T-helper 17 cell (primary cell): ENCODE data around the gene C16orf95. TPM values are rescaled to one million over a fixed set of nuclear protein-coding genes. Genes with fewer than 3 reads are reported as not detected.
A peak's percentile ranks its signal among the peaks of the same experiment; 100 is the strongest.

ENCODE experiments used
- ATAC-seq: fragments of 150-1000 bp; cut with Tn5 transposase; 2 replicates; pipeline ENCODE4 v1.10.0; 2021; ENCODE audit warnings: mild to moderate bottlenecking, moderate library complexity
- DNase-seq, 3 donors: peaks; one replicate each; pipeline versions ENCODE4 v3.0.0 to v3.0.0-alpha.2; 2020 to 2021
- H3K9me3 ChIP-seq: one replicate; pipeline ENCODE4 v1.7.0; 2013; ENCODE audit warnings: low read length, mild to moderate bottlenecking; ENCODE audit not compliant: control insufficient read depth, poor library complexity, severe bottlenecking
- H3K27ac Mint-ChIP-seq: one replicate; pipeline ENCODE4 v1.8.0; 2022; ENCODE audit warnings: mild to moderate bottlenecking, moderate library complexity, mixed read lengths
- H3K27me3 Mint-ChIP-seq: one replicate; pipeline ENCODE4 v1.8.0; 2022; ENCODE audit warnings: mixed read lengths
- H3K36me3 Mint-ChIP-seq: one replicate; pipeline ENCODE4 v1.8.0; 2022; ENCODE audit warnings: low read depth, mixed read lengths
- H3K4me1 Mint-ChIP-seq: one replicate; pipeline ENCODE4 v1.8.0; 2022; ENCODE audit warnings: mild to moderate bottlenecking, mixed read lengths
- H3K4me3 Mint-ChIP-seq: one replicate; pipeline ENCODE4 v1.8.0; 2022; ENCODE audit warnings: mild to moderate bottlenecking, moderate library complexity, mixed read lengths
- total RNA-seq, 4 donors: library from RNA in 2 of 4; stranded (reverse) in 2 of 4; gene quantifications; one replicate each; pipeline ENCODE4 v1.2.3 and lab custom pipeline; 2022 to 2026

The C16orf95 gene
- total RNA-seq, 2 donors from 2014 or later = 2.0 to 2.6 TPM

DNA sequence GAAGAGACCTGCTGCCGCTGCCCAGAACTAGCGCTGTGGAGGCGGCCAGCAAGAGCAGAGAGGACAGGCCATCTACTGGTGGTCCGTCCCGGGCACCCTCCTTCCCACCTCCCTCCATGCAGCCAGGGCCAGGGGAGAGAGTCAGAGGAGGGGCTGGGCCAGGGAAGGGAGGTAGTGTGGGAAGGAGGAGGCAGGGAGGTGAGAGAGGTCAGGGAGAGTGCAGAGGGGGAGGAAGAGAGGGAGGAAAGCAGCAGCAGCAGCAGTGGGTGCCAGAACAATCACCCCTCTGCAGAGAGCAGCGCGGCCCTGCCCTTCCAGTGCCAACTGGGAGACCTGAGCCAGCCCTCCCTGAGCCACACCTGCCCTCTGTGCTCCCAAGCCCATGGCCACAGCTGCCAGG lies 6.6 kb downstream of the C16orf95 start:
- Mint-ChIP-seq H3K27ac (no peak overlapping the region), H3K4me3 (no peak overlapping the region), H3K27me3 (no peaks in the 10 kb centered on the region), H3K36me3 (no peaks in the 10 kb centered on the region), H3K4me1 (no peaks in the 10 kb centered on the region)
- no peaks in the 10 kb centered on the region for H3K9me3 ChIP-seq
- DNase-seq = no peak
- ATAC-seq = no peak

DNA sequence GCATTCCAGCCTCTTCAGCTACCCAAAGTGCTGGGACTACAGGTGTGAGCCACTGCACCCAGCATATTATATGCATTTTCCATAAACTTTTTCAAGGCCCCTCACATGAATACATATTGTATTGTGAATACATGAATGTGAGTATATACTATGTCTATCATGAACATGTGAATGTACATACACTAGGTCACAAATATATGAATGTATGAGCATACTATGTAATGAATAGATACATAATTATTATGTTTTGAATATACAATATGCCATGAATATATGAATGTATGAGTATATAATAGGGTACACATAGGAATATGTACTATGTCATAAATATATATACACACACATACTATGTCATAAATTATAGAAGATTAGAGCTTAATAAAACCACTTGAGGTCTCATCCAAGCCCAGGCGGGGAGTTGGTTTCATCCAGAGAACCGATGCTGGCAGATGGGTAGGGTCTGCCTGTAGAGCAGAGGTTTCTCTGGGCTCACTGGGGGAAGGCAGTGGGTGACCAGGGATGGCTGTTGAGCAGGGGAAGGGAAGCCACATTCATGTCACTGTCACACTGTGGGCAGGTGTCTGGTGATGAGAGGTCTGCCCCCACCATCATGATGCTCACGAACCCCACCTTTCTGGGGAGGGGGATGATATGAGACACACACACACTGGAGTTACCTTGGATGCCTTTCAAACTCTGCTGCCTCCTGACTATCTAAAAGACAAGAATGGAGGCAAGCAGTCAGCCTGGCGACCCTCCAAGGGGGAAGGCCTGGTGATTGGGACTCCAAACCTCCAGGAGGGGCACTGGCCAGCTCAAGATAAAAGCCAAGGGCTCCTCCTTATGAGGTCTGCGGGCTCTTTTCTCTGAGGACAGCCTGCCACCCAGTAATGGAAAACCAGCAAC lies 7.3 kb downstream of the C16orf95 start:
- DNase-seq (no peak), ATAC-seq (no peak)
- no peak overlapping the region for H3K27ac Mint-ChIP-seq
- H3K9me3 ChIP-seq = no peaks in the 10 kb centered on the region
- no peaks in the 10 kb centered on the region for H3K4me1 Mint-ChIP-seq
- H3K27me3 Mint-ChIP-seq = no peaks in the 10 kb centered on the region
- H3K4me3 Mint-ChIP-seq = no peak overlapping the region
- no peaks in the 10 kb centered on the region for H3K36me3 Mint-ChIP-seq

- no peak for ATAC-seq
These were observed 8.4 kb downstream of the C16orf95 start for GRCh38 chr16:87308826-87309225.

GRCh38 chr16:87306516-87306915 lies 10.7 kb downstream of the C16orf95 start:
- no peaks in the 10 kb centered on the region for H3K27me3 Mint-ChIP-seq
- no peak for DNase-seq
- peaks cover 3% of the 10 kb centered on the region for H3K36me3 Mint-ChIP-seq
- H3K27ac Mint-ChIP-seq = no peak overlapping the region
- H3K4me3 Mint-ChIP-seq = no peak overlapping the region
- no peaks in the 10 kb centered on the region for H3K9me3 ChIP-seq
- H3K4me1 Mint-ChIP-seq = peaks cover 3% of the 10 kb centered on the region
- ATAC-seq = no peak

More at GRCh38 chr16:87308826-87309225, 8.4 kb downstream of the C16orf95 start:
- Mint-ChIP-seq H3K27me3 (no peaks in the 10 kb centered on the region), H3K27ac (no peak overlapping the region), H3K4me3 (no peak overlapping the region), H3K36me3 (no peaks in the 10 kb centered on the region), H3K4me1 (no peaks in the 10 kb centered on the region)
- H3K9me3 ChIP-seq = no peaks in the 10 kb centered on the region
- no peak for DNase-seq

DNA sequence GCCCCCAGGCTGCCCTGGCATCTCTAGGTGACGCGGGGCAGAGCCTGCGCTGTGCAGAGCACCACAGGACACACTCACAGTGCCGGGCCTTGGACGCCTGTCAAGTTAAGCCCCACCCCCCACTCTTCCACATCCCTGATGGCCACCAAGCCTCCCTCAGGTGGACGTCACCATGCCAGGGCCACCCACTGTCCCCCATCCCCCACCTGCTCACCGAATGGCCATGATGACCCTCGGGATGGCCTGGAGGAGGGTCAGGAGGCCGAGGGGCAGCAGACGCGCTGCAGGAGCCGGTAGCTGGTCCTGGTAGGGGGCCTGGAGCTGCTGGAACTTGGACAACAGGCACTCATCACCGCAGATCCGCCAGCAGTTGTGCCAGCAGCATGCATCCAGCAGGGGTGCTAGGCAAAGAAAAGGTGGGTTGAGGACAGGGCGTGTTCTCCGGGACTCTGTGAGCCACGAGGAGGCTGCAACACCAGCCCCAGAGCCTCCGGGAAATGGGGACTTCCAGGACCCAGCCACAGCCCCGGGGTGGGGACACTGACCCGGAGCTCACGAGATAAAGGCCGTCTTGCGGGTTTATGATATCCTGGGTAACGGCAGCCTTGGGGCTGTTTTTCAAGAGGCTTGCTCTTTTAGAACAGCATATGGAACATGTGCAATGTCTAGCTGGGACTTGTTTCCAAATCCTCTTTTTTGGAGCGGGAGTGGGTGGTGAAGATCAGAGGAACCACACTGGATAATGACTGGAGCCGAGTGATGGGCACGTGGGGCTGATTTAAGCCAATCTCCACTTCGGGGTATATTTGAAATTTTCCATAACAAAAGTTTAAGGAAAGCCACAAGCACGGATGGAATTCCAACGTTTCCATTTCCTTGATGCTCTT lies 11.4 kb downstream of the C16orf95 start:
- peaks cover 3% of the 10 kb centered on the region for H3K36me3 Mint-ChIP-seq
- H3K27me3 Mint-ChIP-seq = no peaks in the 10 kb centered on the region

DNA sequence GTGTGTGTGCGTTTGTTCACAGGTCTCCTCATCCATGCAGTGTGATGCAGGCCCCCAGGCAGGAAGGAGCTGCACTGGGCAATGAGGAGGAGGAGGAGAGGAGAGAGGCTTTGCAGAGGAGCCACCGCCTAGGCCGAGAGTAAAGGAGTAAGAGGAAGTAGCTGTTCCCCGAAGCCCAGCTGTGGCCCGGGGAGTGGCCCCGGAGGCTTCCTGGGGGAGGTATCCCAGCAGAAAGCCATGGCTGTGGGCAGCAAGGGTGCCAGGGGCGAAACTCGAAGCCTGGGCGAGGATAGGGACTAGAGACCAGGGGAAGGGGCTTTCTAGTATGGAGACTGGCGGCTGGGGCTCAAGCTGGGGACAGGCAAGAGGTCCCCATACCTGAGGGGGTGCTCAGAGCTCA lies 12.2 kb downstream of the C16orf95 start:
- no peak for DNase-seq
- H3K36me3 Mint-ChIP-seq = peaks cover 3% of the 10 kb centered on the region
- ATAC-seq = no peak
- H3K4me3 Mint-ChIP-seq = no peak overlapping the region
- H3K27me3 Mint-ChIP-seq = no peaks in the 10 kb centered on the region
- H3K9me3 ChIP-seq = no peaks in the 10 kb centered on the region
- H3K4me1 Mint-ChIP-seq = peaks cover 3% of the 10 kb centered on the region
- H3K27ac Mint-ChIP-seq = no peak overlapping the region

More for the DNA sequence above, 11.4 kb downstream of the C16orf95 start:
- ATAC-seq (no peak), DNase-seq (no peak)
- Mint-ChIP-seq H3K4me1 (peaks cover 3% of the 10 kb centered on the region), H3K27ac (no peak overlapping the region), H3K4me3 (no peak overlapping the region)
- no peaks in the 10 kb centered on the region for H3K9me3 ChIP-seq

DNA sequence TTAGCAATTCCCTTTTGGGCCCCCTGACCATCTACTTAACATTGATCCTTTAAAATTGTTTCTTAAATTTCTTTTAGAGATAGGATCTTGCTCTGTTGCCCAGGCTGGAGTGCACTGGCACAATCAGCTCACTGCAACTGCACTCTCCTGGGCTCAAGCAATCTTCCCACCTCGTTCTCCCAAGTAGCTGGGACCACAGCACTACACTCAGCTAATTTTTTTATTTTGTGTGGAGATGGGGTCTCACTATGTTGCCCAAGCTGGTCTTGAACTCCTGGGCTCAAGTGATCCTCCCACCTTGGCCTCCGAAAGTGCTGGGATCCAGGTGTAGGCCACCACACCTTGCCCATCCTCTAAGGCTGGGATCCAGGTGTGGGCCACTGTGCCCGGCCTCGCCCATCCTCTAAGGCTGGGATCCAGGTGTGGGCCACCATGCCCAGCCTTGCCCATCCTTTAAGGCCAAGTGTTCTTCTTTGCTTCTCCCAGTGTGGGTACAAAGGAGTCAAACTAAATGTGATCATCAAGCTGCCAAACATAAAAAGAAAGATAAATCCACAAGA lies 13.2 kb downstream of the C16orf95 start:
- Mint-ChIP-seq H3K4me3 (no peak overlapping the region), H3K36me3 (peaks cover 3% of the 10 kb centered on the region), H3K27ac (no peak overlapping the region), H3K27me3 (no peaks in the 10 kb centered on the region), H3K4me1 (peaks cover 3% of the 10 kb centered on the region)
- ATAC-seq = no peak
- no peak for DNase-seq
- no peaks in the 10 kb centered on the region for H3K9me3 ChIP-seq

DNA sequence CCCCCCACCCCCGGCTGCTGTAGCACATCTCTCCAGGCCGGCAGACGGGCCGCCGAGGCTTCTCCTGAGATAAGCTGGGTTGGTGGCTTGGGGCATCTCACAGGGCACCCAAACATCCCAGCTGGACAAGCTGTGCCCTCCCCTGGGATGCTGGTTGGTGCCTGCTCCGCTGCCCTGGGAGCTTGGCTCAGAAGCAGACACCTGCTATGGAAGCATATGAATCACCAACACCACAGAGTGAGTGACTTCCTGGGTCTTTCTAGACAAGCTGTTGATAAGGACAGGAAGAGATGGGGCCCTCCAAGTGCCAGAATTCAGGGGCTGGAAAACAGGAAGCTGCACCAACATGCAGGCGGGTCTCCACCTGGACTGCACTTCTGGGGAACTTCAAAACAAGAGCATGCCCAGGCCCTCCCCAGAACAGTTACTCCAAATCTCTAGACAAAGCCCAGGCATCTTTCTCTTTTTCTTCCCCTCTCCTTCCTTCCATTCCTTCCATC lies 13.7 kb downstream of the C16orf95 start:
- peaks cover 5% of the 10 kb centered on the region for H3K4me1 Mint-ChIP-seq
- ATAC-seq = no peak
- no peak overlapping the region for H3K4me3 Mint-ChIP-seq
- H3K36me3 Mint-ChIP-seq = peaks cover 3% of the 10 kb centered on the region
- H3K27me3 Mint-ChIP-seq = no peaks in the 10 kb centered on the region
- no peaks in the 10 kb centered on the region for H3K9me3 ChIP-seq
- H3K27ac Mint-ChIP-seq = no peak overlapping the region
- DNase-seq = no peak

DNA sequence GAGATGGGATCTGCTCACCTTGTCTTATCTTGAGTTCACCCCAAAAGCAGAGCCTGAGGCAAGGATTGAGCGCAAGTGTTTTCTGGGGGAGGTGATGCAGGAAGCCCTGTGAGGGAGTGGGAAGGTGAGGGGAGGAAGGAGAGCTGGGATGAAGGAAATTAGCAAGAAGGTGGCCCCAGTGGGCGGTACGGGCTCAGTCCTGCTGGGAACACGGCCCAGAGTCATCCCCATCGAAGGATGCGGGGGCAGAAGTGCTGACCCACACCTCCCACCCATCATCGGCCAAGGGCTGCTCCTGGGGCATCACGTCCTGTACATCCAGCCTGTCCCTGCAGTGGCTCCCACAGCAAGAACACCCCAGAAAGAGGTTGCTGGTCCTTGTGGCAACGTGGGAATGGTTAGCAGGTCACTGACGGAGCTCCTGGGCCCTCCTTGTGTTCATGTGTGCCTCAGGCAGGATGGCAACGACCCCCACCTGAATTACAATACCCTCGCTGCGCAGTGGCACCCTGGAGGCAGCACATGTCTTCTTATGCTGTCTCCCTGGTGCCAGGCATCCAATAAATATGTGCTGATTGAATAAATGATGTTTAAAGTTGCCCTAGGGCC lies 18.2 kb downstream of the C16orf95 start:
- no peak overlapping the region for H3K27ac Mint-ChIP-seq
- no peak for ATAC-seq
- no peaks in the 10 kb centered on the region for H3K9me3 ChIP-seq
- DNase-seq = no peak
- peaks cover 3% of the 10 kb centered on the region for H3K36me3 Mint-ChIP-seq
- no peak overlapping the region for H3K4me3 Mint-ChIP-seq
- no peaks in the 10 kb centered on the region for H3K27me3 Mint-ChIP-seq
- peaks cover 12% of the 10 kb centered on the region for H3K4me1 Mint-ChIP-seq

GRCh38 chr16:87297918-87298631 lies 19.1 kb downstream of the C16orf95 start:
- DNase-seq (peak in 1 of 3 donors; percentile 19), ATAC-seq (peak; percentile 45)
- Mint-ChIP-seq H3K36me3 (peaks cover 3% of the 10 kb centered on the region), H3K27ac (no peak overlapping the region), H3K27me3 (no peaks in the 10 kb centered on the region), H3K4me3 (no peak overlapping the region), H3K4me1 (peaks cover 8% of the 10 kb centered on the region)
- no peaks in the 10 kb centered on the region for H3K9me3 ChIP-seq

GRCh38 chr16:87297407-87297806 lies 19.8 kb downstream of the C16orf95 start:
- Mint-ChIP-seq H3K27ac (no peak overlapping the region), H3K4me1 (peaks cover 8% of the 10 kb centered on the region), H3K36me3 (peaks cover 3% of the 10 kb centered on the region), H3K27me3 (no peaks in the 10 kb centered on the region), H3K4me3 (no peak overlapping the region)
- H3K9me3 ChIP-seq = no peaks in the 10 kb centered on the region
- DNase-seq (no peak), ATAC-seq (no peak)
